GM23338 (cell line): Measurements from ENCODE around the gene UBTF. TPM values are rescaled to one million over a fixed set of nuclear protein-coding genes. Genes with fewer than 3 reads are reported as not detected.

Source experiments
- ATAC-seq: fragments of 200-7000 bp; cut with Tn5 transposase; 3 replicates; pipeline ENCODE4 v1.9.1; 2020
- DNase-seq: peaks from one replicate; pipeline ENCODE4 v3.0.0-alpha.2; 2015; ENCODE audit warnings: low spot score
- H2AFZ ChIP-seq: fragments of 200-600 bp; sonication (generic); 2 replicates; pipeline ENCODE4 v1.8.0; 2016; ENCODE audit warnings: antibody characterized with exemption, mild to moderate bottlenecking, moderate library complexity
- H3F3A ChIP-seq: fragments of 200-600 bp; sonication (generic); replicated peaks from 2 replicates; pipeline ENCODE4 v1.8.0; 2017; ENCODE audit warnings: antibody characterized with exemption, mixed run types, low read depth
- H3K27ac ChIP-seq: fragments of 200-600 bp; sonication (generic); 2 replicates; pipeline ENCODE4 v1.6.1; 2016; ENCODE audit warnings: low read depth
- H3K27me3 ChIP-seq: fragments of 200-600 bp; sonication (generic); 2 replicates; pipeline ENCODE4 v1.8.0; 2016; ENCODE audit warnings: mild to moderate bottlenecking, mixed run types, moderate library complexity; ENCODE audit not compliant: insufficient read depth
- H3K36me3 ChIP-seq: fragments of 200-600 bp; sonication (generic); 2 replicates; pipeline ENCODE4 v1.8.0; 2016; ENCODE audit warnings: mild to moderate bottlenecking; ENCODE audit not compliant: insufficient read depth
- H3K4me1 ChIP-seq: fragments of 200-600 bp; sonication (generic); 2 replicates; pipeline ENCODE4 v1.8.0; 2016; ENCODE audit warnings: mild to moderate bottlenecking, moderate library complexity; ENCODE audit not compliant: insufficient read depth
- H3K4me2 ChIP-seq: fragments of 200-600 bp; sonication (generic); 2 replicates; pipeline ENCODE4 v1.7.1; 2017; ENCODE audit warnings: mixed run types
- H3K4me3 ChIP-seq: fragments of 200-600 bp; sonication (generic); 2 replicates; pipeline ENCODE4 v1.6.1; 2016; ENCODE audit warnings: mixed run types
- H3K79me2 ChIP-seq: fragments of 200-600 bp; sonication (generic); replicated peaks from 2 replicates; pipeline ENCODE4 v1.8.0; 2017; ENCODE audit warnings: mild to moderate bottlenecking; ENCODE audit not compliant: insufficient read depth
- H3K9me2 ChIP-seq: fragments of 200-600 bp; sonication (generic); 2 replicates; pipeline ENCODE4 v1.8.0; 2017; ENCODE audit not compliant: insufficient read depth
- H4K20me1 ChIP-seq: fragments of 200-600 bp; sonication (generic); replicated peaks from 2 replicates; pipeline ENCODE4 v1.8.0; 2017; ENCODE audit warnings: mild to moderate bottlenecking; ENCODE audit not compliant: insufficient read depth
- H3K27ac Mint-ChIP-seq: 2 replicates; pipeline ENCODE4 v1.8.0; 2020; ENCODE audit warnings: inconsistent platforms, mild to moderate bottlenecking, moderate library complexity, mixed read lengths
- H3K27me3 Mint-ChIP-seq: 3 replicates; pipeline ENCODE4 v1.8.0; 2022; ENCODE audit warnings: low read depth, mild to moderate bottlenecking, moderate library complexity, mixed read lengths, inconsistent platforms; ENCODE audit not compliant: insufficient read depth, poor library complexity
- H3K36me3 Mint-ChIP-seq: 3 replicates; pipeline ENCODE4 v1.8.0; 2021; ENCODE audit warnings: low read depth, mild to moderate bottlenecking, inconsistent platforms, moderate library complexity, mixed read lengths
- H3K4me1 Mint-ChIP-seq: 3 replicates; pipeline ENCODE4 v1.8.0; 2020; ENCODE audit warnings: mild to moderate bottlenecking, inconsistent platforms, mixed read lengths
- H3K4me3 Mint-ChIP-seq: 3 replicates; pipeline ENCODE4 v1.8.0; 2021; ENCODE audit warnings: moderate library complexity, mild to moderate bottlenecking, inconsistent platforms, mixed read lengths
- H3K9me3 Mint-ChIP-seq: 3 replicates; pipeline ENCODE4 v1.8.0; 2020; ENCODE audit warnings: moderate library complexity, mild to moderate bottlenecking, inconsistent platforms, mixed read lengths
- JUNB ChIP-seq: IDR thresholded peaks from one replicate; pipeline ENCODE4 v1.6.1; 2016; ENCODE audit warnings: antibody characterized with exemption; ENCODE audit not compliant: unreplicated experiment
- REST ChIP-seq: IDR thresholded peaks from one replicate; pipeline ENCODE4 v1.6.1; 2018; ENCODE audit warnings: antibody characterized with exemption; ENCODE audit not compliant: unreplicated experiment
- STAT1 ChIP-seq: IDR thresholded peaks from one replicate; pipeline ENCODE4 v1.6.1; 2016; ENCODE audit warnings: antibody characterized with exemption; ENCODE audit not compliant: unreplicated experiment
- ZNF462 ChIP-seq: fragments of 250-450 bp; sonication (Bioruptor Pico); IDR thresholded peaks from 2 replicates; pipeline ENCODE4 v1.5.0; 2020; ENCODE audit warnings: mild to moderate bottlenecking, moderate library complexity
- polyA plus RNA-seq: library from polyadenylated mRNA; unstranded; fragments of >200 nt; fragmentation: Nextera tagmentation; extraction: Ambion mirVana; gene quantifications from 2 replicates; pipeline ENCODE4 v1.2.1, GENCODE V29; 2016
- total RNA-seq: library from RNA; depleted of rRNA; stranded (reverse); fragments of >200 nt; shearing (Covaris generic); gene quantifications from 2 replicates; pipeline ENCODE4 v1.2.3, GENCODE V29; 2014

The UBTF gene
- total and polyA plus RNA-seq, 2 experiments from 2014 or later, result 29.9 to 62.2 TPM

- TF ChIP-seq ZNF462 (CRISPR knock-in tag), result no peak
- no peak for TF ChIP-seq STAT1
Observed at GRCh38 chr17:44164476-44164875, 55.0 kb downstream of the UBTF start (continued).

- ATAC-seq, result no peak
- no peak for TF ChIP-seq ZNF462 (CRISPR knock-in tag)
- no peak for TF ChIP-seq STAT1
- TF ChIP-seq JUNB, result no peak
- no peak for TF ChIP-seq REST
Observed at GRCh38 chr17:44159519-44160210, 59.8 kb downstream of the UBTF start.

More at GRCh38 chr17:44159519-44160210, 59.8 kb downstream of the UBTF start:
- Mint-ChIP-seq H3K4me1 (no peaks in the 10 kb centered on the region), H3K27me3 (peaks cover 2% of the 10 kb centered on the region), H3K9me3 (no peaks in the 10 kb centered on the region), H3K36me3 (peaks cover 63% of the 10 kb centered on the region), H3K4me3 (no peak overlapping the region), H3K27ac (no peak overlapping the region)
- H2AFZ ChIP-seq, result no peak overlapping the region
- no peaks in the 10 kb centered on the region for H3K9me2 ChIP-seq
- no peaks in the 10 kb centered on the region for H3K4me1 ChIP-seq
- H3K27ac ChIP-seq, result no peak overlapping the region
- no peaks in the 10 kb centered on the region; the same call in none of the 2 replicates for H4K20me1 ChIP-seq
- no peaks in the 10 kb centered on the region; the same call in 1 of the 2 replicates for H3F3A ChIP-seq
- H3K4me2 ChIP-seq, result no peak overlapping the region
- no peak overlapping the region for H3K4me3 ChIP-seq
- H3K79me2 ChIP-seq, result no peaks in the 10 kb centered on the region
- DNase-seq, result no peak
- no peaks in the 10 kb centered on the region for H3K27me3 ChIP-seq
- H3K36me3 ChIP-seq, result peaks cover 17% of the 10 kb centered on the region
